ENCODE data around the gene KDM8.

Gene KDM8

DNA sequence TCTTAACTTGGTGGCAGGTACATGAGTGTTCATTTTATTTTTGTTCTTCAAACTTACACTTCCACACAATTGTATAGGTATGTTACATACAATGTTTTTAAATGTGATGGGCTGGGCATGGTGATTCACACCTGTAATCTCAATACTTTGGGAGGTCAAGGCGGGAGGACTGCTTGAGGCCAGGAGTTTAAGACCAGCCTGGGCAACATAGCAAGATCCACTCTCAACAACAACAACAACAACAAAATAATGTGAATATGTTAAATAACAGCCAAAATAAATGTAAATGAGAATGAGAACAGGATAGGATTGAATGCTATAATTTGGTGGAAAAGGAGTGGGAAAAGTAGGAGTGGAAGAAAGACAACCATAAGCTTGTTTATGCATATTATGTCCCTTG is 62.7 kb downstream of the KDM8 start:
- TF ChIP-seq EZH2 (IDR thresholded peaks at IDR 0.05) (no peak), POLR2AphosphoS5 (IDR thresholded peaks at IDR 0.05; ENCODE audit: borderline replicate concordance, low read depth, low read length) (no peak), FOXP2 (optimal IDR thresholded peaks at IDR 0.05; ENCODE audit: control extremely low read depth, extremely low read length, insufficient read depth) (no peak)
- DNase-seq (ENCODE audit: low read depth, low spot score): no peak
- Histone ChIP-seq H3K36me3 (ENCODE audit: insufficient read depth, low read length) (no peaks in the 10 kb centered on the region), H3K27ac (no peak overlapping the region), H3K9me3 (ENCODE audit: low read depth, low read length) (no peaks in the 10 kb centered on the region), H3K4me3 (no peak overlapping the region), H3K9ac (ENCODE audit: insufficient read length) (no peak overlapping the region)

DNA sequence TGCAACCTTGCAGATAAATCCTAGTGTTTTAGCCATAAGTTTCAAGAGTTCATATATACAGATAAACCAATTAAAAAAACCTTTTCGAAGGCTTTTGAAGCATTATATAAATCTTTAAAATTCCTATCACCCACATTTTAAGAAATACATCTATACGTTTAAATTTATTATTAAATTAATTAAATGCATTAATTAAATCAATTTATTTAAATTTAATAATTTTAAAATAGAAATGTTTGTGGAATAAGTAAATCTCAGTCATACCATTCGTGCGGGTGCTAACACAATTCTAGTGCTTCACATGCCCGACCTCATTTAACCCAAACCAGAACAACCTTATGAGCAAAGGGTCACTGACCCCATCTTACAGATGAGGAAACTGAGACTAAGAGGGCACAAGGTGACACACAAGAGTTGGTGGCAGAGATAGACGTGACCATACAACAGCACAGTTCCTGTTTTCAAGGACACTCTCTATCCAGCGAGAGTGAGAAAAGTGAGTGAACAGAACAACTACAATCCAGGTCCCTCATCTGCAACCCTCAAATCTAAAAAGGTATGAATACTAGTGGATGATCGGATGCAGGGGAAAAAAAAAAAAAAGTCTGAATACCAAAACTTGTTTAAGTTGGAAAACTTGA is 63.8 kb downstream of the KDM8 start:
- Histone ChIP-seq H3K9me3 (ENCODE audit: low read depth, low read length) (no peaks in the 10 kb centered on the region), H3K9ac (ENCODE audit: insufficient read length) (no peak overlapping the region), H3K36me3 (ENCODE audit: insufficient read depth, low read length) (no peaks in the 10 kb centered on the region), H3K27ac (no peak overlapping the region), H3K4me3 (0 out of 2 replicates have a peak overlapping the region, but pooled peaks have one; percentile 95)
- no peak for DNase-seq (ENCODE audit: low read depth, low spot score)
- TF ChIP-seq EZH2 (IDR thresholded peaks at IDR 0.05) (no peak), FOXP2 (optimal IDR thresholded peaks at IDR 0.05; ENCODE audit: control extremely low read depth, extremely low read length, insufficient read depth) (no peak), POLR2AphosphoS5 (IDR thresholded peaks at IDR 0.05; ENCODE audit: borderline replicate concordance, low read depth, low read length) (no peak)

DNA sequence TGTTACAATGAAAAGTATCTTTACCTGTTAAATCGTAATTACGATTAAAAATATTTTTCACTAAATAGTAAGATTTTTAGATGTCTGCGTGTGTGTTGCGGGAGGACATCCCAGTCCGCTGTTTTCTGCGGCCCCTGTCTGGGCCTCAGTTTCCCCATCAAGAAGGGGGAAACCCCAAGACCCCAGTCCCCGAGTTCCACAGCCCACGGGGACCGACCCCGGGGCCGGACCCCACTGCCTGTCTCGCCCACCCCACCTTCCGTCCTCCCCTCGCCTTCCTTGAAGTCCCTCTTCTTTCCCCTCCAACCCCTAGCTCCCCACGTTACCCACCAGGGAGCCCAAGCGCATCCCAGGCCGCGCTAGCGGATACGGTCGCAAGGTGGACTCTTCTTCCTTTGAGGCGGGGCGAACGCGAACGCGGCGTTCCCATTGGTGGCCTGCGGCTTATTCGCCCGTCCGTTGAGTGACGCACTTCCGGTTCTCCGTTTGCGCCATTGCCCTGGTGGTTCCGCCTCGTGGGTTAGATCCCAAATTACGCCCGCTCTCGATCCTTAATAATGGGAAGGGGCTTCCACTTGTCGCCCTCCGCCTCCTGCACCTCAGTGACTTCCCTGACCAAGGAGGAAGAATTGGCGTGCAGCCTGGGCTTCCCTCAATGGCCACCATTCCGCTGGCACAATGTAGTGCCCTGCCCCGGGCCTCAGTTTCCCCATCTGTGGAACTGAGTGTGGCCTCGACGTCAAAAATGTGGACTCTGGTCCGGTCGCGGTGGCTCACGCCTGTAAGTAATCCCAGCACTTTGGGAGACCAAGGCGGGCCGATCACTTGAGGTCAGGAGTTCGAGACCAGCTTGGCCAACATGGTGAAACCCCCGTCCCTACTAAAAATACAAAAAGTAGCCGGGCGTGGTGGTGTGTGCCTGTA is 65.3 kb downstream of the KDM8 start, which contains the start of gene NSMCE1:
TSS of gene NSMCE1 (minus strand) at position 397 of the 924 bp plus-strand sequence. CDS start 11,202 bp downstream, outside the sequence.
- Histone ChIP-seq H3K27ac (peak within 1 kb of the TSS; percentile 67), H3K4me3 (peak within 1 kb of the TSS; percentile 95), H3K36me3 (ENCODE audit: insufficient read depth, low read length) (no peaks in the 10 kb centered on the region), H3K9ac (ENCODE audit: insufficient read length) (peak within 1 kb of the TSS; percentile 94), H3K9me3 (ENCODE audit: low read depth, low read length) (no peaks in the 10 kb centered on the region)
- peak; percentile 75 for DNase-seq (ENCODE audit: low read depth, low spot score)
- peak; percentile 89 for TF ChIP-seq POLR2AphosphoS5 (IDR thresholded peaks at IDR 0.05; ENCODE audit: borderline replicate concordance, low read depth, low read length)
- TF ChIP-seq FOXP2 (optimal IDR thresholded peaks at IDR 0.05; ENCODE audit: control extremely low read depth, extremely low read length, insufficient read depth): no peak

DNA sequence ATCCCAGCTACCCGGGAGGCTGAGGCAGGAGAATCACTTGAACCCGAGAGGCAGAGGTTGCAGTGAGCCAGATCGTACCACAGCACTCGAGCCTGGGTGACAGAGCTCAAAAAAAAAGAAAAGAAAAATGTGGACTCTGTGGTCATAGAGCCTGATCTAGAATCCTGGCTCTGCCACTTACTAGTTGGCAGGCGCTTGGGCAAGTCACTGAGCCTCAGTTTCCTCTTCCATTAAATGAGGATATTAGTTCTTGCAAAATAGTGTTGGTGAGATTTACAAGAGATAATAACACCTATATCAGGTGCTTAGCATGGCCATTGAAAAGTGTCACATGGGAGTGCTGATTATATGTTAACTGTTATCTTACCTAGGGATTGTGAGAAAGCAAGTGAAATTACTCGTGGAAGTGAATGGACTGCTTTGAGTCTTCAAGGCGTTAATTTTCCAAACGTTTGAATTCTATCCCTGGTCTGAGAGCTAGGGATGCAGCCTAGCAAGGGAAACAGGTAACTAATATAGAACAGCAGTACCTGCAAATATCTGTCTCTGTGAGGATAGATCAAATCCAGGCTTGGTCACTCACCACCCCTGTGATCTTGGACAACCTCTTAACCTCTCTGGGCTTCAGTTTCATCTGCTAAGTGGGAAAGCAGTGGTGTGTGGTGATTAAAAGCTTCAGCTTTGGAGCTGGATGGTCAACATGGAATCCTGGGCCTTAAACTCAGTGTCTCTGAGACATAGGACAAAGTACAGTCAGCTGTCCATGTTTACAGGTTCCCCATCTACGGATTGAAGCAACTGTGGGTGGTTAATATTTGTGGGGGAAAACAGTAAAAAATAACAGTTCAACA is 66.2 kb downstream of the KDM8 start:
- H3K4me3 ChIP-seq: peak overlapping the region; percentile 95
- H3K36me3 ChIP-seq (ENCODE audit: insufficient read depth, low read length): no peaks in the 10 kb centered on the region
- H3K27ac ChIP-seq: no peak overlapping the region
- peak overlapping the region; percentile 94 for H3K9ac ChIP-seq (ENCODE audit: insufficient read length)
- H3K9me3 ChIP-seq (ENCODE audit: low read depth, low read length): no peaks in the 10 kb centered on the region
- TF ChIP-seq EZH2 (IDR thresholded peaks at IDR 0.05) (no peak), FOXP2 (optimal IDR thresholded peaks at IDR 0.05; ENCODE audit: control extremely low read depth, extremely low read length, insufficient read depth) (no peak), POLR2AphosphoS5 (IDR thresholded peaks at IDR 0.05; ENCODE audit: borderline replicate concordance, low read depth, low read length) (no peak)
- no peak for DNase-seq (ENCODE audit: low read depth, low spot score)

DNA sequence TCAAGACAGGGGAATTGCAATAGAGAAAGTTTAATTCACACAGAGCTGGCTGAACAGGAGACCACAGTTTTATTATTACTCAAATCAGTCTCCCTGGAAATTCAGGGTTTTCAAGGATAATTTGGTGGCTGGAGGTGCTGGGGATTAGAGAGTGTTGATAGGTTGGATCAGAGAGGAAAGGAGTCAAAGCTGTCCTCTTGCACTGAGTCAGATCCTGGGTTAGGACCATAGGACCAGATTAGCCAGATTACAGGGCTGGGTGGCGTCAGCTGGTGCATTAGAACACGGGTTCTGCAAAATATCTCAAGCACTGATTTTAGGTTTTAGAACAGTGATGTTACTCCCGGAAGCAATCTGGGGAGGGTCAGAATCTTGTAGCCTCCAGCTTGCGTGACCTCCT is 67.0 kb downstream of the KDM8 start:
- no peak overlapping the region for H3K27ac ChIP-seq
- H3K9me3 ChIP-seq (ENCODE audit: low read depth, low read length): no peaks in the 10 kb centered on the region
- H3K36me3 ChIP-seq (ENCODE audit: insufficient read depth, low read length): no peaks in the 10 kb centered on the region
- TF ChIP-seq EZH2 (IDR thresholded peaks at IDR 0.05) (no peak), FOXP2 (optimal IDR thresholded peaks at IDR 0.05; ENCODE audit: control extremely low read depth, extremely low read length, insufficient read depth) (no peak), POLR2AphosphoS5 (IDR thresholded peaks at IDR 0.05; ENCODE audit: borderline replicate concordance, low read depth, low read length) (no peak)
- no peak overlapping the region for H3K4me3 ChIP-seq
- DNase-seq (ENCODE audit: low read depth, low spot score): no peak
- H3K9ac ChIP-seq (ENCODE audit: insufficient read length): no peak overlapping the region
